Fibroblast of skin of back (primary cell): ENCODE data around the gene PLGLB2. TPM values are rescaled to one million over a fixed set of nuclear protein-coding genes. Genes with fewer than 3 reads are reported as not detected.
"Not testable (repeated sequence)": the region's sequence is repeated elsewhere in the genome, so short reads cannot be mapped to it uniquely, and the experiment has no call there.

Source experiments
- DNase-seq: peaks from one replicate; pipeline ENCODE4 v3.0.0-alpha.2; 2013
- polyA plus RNA-seq, 2 experiments: library from polyadenylated mRNA; unstranded; fragments of 120-200 nt; gene quantifications; one replicate each; pipeline ENCODE4 v1.2.1, GENCODE V29; 2013; ENCODE audit not compliant: insufficient read length in 2 of 2

The PLGLB2 gene
- 0.56 TPM for polyA plus RNA-seq (2013, experiment 1 of 2; ENCODE audit: insufficient read length)
- 0.99 TPM for polyA plus RNA-seq (2013, experiment 2 of 2; ENCODE audit: insufficient read length)

- DNase-seq: not testable (repeated sequence)
Observed at GRCh38 chr2:87747791-87748190, at the start of gene PLGLB2. TSS of gene PLGLB2 (plus strand) at chr2:87748087. CDS start at chr2:87748154, 67 bp downstream.

GRCh38 chr2:87704572-87705323 lies 43.1 kb upstream of the PLGLB2 start:
- not testable (repeated sequence) for DNase-seq

- DNase-seq: not testable (repeated sequence)
Observed at GRCh38 chr2:87708368-87708767, 39.5 kb upstream of the PLGLB2 start.

DNA sequence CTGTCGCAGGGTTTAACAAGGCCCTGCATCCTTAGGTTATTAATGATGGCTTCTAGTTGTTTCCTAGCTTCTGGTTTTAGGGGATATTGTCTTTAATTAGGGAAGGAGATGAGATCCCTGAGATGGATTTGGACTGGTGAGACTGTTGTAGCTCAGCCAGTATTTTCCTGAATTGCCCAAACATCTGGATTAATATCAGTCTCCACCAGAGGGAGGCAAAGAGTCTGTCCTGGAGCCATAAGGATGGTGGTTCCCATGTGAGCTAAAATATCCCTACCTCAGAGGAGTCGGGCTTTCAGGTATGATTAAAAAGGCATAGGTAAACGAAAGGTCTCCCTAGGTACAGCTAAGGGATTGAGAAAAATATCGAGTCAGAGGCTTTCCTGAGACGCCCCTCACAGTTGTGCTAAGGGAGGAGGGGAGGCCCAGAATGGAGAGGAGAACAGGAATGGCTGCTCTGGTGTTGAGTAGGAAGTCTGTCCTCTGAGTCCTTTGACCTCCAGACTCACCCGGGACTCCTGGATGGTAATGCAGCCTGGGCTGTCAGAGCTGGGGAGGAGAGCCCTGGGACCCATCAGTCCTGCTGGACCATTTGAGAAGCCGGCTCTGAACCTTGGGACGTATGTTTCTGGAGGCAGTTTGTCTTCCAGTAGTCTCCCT lies 19.8 kb upstream of the PLGLB2 start:
- not testable (repeated sequence) for DNase-seq

DNA sequence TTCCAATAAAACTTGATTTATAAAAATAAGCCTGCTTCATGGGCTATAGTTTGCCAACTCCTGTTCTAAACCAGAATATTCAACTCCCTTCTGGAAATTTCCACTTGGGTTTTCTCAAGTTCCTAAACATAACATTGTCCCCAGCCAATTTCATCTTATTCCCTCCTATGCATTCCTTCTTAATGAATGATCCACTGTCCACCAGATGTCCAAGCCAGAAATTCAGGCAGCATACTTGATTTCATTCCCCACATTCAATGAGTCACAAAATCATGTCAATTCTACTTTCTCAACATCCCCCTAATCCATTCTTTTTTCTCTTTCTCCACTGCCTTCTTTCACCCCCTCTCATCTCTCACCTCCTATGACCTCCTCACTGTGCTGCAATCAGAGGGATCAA lies 7.0 kb upstream of the PLGLB2 start:
- not testable (repeated sequence) for DNase-seq

- not testable (repeated sequence) for DNase-seq
Observed at GRCh38 chr2:87742393-87743108, 5.3 kb upstream of the PLGLB2 start.

GRCh38 chr2:87743638-87744037 lies 4.2 kb upstream of the PLGLB2 start:
- DNase-seq: not testable (repeated sequence)

- DNase-seq: not testable (repeated sequence)
Observed at GRCh38 chr2:87745353-87745951, 2.4 kb upstream of the PLGLB2 start.

- DNase-seq: not testable (repeated sequence)
Observed at GRCh38 chr2:87748524-87748923, 637 bp downstream of the PLGLB2 start.

DNA sequence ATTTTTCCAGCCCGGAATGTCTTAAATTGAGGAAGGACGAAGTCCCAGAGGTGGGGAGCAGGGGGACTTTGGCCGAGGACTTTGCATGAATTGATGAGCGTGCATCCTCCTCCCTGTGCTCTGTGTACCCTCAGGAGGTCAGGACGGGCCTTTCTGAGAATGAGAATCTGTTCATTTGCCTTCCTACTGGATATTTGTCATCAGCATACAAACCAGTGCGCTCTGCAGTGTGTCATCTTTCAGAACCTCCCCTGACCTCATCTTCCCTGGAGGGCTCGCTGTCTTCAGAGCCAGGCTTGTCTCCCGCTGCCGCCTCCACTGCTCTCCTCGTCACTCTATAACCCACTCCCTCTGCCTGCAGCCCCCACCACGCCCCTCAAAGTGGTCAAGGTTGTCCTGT lies 2.7 kb downstream of the PLGLB2 start:
- DNase-seq: not testable (repeated sequence)

- DNase-seq: not testable (repeated sequence)
Observed at GRCh38 chr2:87754759-87755158, 6.9 kb downstream of the PLGLB2 start.
